NCI-H1092 (cell line): Measurements from ENCODE around the gene RALGAPA2.
A peak's percentile ranks its signal among the peaks of the same experiment; 100 is the strongest.

ENCODE experiments used
- DNase-seq: peaks from one replicate; lab custom pipeline; 2025; lab: John Stamatoyannopoulos, UW

RALGAPA2 gene

DNA sequence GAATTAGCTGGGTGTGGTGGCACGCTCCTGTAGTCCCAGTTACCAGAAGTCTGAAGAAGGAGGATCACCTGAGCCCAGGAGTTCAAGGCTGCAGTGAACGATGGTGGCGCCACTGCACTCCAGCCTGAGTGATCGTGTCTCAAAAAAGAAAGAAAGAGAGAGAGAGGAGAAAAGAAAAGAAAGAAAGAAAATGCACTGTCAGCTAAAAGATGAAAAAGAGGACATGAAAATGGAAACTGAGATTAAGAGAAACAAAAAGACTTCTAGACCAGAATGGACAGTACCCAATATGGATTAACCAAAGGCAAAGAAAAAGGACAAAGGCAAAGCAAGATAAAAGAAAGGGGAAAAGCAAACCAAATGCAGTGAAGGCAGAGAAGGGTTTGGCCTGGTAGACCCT lies 9.0 kb upstream of the RALGAPA2 start:
- DNase-seq: no peak

DNA sequence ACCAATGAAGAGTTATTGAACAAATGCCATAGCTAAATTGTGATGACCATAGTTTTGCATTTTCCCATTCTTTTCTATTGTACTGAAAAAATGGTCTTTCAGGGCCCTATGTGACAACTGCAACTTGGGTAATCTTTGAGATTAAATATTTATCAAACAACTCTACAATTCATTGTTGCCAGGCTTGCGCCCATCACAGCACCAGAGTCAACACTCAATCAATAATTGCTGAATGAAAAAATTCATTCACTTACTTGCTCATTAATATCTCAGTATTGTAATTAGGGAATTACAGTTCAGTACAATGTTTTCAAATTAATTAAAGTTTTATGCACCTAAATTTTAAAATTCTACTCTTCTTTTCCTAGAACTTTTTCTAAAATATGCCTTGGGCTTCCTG lies 7.7 kb upstream of the RALGAPA2 start:
- no peak for DNase-seq

- no peak for DNase-seq
Measured at GRCh38 chr20:20719411-20719810, 7.0 kb upstream of the RALGAPA2 start.

DNA sequence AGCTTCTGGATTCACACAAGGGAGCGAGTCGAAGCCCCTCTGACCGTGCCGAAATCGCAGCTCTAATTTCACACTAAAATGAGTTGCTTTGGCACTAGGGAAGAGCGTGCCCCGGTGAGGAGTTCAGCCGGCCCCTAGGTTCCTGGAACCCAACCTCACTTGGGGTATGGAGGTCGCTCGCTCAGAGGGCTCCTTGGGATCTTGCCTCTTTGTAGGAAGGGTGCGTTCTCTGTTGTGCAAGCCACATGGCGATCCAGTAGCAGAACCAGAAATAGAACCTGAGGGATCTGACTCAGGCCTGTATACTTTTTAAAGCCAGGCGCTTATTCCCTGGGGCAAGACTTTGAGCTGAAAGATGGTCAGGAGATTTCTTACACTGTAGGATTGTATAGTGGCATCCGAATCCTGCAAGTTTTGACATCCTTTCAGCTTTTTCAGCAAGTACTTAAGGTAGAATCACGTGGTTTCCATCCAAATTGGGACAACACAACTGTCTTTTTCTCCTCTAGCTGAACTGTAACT lies 861 bp upstream of the RALGAPA2 start:
- no peak for DNase-seq

DNA sequence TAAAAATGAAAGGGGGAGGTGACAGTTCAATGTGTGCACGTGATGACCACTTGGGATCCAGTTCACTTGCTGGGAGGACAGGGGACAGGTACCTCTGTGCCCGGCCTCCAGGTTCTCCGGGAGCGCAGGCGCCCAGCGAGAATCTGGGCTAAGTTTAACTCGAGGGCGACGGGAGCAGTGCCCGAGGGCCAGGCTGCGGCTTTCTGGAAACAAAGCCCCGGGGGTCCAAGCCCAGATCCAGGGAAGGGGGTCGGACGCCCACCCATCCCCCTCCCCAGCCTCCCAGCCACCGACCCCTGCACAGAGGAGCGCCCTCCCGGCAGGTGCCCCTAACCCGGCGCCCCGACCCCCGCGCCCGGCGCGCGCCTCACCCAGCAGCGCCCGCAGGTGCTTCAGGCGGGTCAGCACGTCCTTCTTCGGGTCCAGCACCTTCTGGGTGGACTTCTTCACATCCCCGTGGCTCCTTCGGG lies 405 bp downstream of the RALGAPA2 start:
- DNase-seq: peak; percentile 47

- no peak for DNase-seq
Measured at GRCh38 chr20:20711413-20711812, 1.0 kb downstream of the RALGAPA2 start.

- no peak for DNase-seq
Measured at GRCh38 chr20:20710443-20711315, 1.8 kb downstream of the RALGAPA2 start.

GRCh38 chr20:20709887-20710286 lies 2.6 kb downstream of the RALGAPA2 start:
- no peak for DNase-seq

GRCh38 chr20:20706285-20706684 lies 6.2 kb downstream of the RALGAPA2 start:
- no peak for DNase-seq

DNA sequence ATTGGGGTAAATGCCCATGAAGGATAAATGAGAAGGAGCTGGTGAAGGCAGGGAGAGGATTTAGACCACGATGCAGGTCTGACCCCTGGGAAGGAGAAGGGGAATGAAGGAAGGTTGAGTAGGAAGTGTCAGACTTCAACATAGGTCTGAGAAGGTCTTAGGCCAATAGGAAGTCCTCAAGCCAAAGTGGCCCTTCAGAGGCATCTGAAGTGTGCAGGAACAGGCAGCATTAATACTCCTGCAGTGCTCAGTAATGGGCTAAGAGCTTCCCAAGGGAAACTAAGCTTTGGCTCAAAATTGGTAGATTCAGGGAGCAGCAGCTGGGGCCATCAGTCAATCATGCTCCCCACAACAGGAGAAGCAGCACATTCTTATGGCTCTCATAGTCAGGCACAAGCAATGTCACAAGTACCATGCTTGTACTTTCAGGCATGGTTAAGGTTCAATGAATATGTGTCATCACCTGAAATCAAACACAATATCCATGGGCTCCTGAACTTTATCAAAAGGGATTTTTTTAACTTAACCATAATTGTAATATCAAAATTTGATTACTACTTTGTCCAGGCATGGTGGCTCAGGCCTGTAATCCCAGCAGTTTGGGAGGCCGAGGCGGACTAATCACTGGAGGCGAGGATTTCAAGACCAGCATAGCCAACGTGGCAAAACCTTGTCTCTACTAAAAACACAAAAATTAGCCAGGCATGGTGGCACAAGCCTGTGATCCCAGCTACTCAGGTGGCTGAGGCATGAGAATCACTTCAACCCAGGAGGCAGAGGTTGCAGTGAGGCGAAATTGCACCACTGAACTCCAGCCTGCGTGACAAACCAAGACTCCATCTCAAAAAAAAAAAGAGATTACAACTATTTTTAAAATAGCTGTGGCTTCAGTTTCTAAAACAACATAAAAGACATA lies 9.9 kb downstream of the RALGAPA2 start:
- DNase-seq: no peak

- DNase-seq: no peak
Measured at GRCh38 chr20:20699917-20700316, 12.5 kb downstream of the RALGAPA2 start.

- no peak for DNase-seq
Measured at GRCh38 chr20:20699144-20699543, 13.3 kb downstream of the RALGAPA2 start.

GRCh38 chr20:20697325-20697845 lies 15.1 kb downstream of the RALGAPA2 start:
- DNase-seq: no peak

DNA sequence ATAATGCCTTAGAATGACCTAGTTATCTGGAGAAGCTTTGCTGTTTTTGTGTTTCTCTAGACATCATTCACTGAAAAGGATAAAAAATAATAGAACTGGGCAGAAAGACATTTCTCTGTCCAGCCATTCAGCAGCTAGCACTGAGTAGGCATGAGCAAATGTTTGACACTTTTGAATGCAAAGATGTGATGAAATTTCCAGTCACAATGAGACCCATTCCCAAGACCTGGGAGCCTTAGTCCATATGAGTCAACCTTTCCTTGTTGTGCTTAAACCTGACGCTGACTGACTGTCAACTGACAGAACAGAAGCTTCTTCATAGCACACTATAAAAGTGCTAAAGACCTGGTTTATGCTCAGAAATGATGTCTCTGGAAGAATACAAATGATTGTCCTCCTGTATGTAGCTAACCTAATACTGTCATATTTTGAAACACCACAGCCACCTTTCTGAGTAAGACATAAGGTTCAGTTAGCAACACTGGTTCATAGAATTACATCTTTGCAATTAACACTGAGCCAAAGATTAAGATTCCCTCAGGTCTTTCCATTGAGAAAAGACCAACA lies 17.1 kb downstream of the RALGAPA2 start:
- DNase-seq: no peak

GRCh38 chr20:20694591-20694990 lies 17.9 kb downstream of the RALGAPA2 start:
- DNase-seq: no peak

GRCh38 chr20:20692587-20692986 lies 19.9 kb downstream of the RALGAPA2 start:
- no peak for DNase-seq

- DNase-seq: no peak
Measured at GRCh38 chr20:20691477-20692235, 20.8 kb downstream of the RALGAPA2 start.

- no peak for DNase-seq
Measured at GRCh38 chr20:20690676-20691476, 21.6 kb downstream of the RALGAPA2 start.

GRCh38 chr20:20687319-20687718 lies 25.1 kb downstream of the RALGAPA2 start:
- DNase-seq: no peak

DNA sequence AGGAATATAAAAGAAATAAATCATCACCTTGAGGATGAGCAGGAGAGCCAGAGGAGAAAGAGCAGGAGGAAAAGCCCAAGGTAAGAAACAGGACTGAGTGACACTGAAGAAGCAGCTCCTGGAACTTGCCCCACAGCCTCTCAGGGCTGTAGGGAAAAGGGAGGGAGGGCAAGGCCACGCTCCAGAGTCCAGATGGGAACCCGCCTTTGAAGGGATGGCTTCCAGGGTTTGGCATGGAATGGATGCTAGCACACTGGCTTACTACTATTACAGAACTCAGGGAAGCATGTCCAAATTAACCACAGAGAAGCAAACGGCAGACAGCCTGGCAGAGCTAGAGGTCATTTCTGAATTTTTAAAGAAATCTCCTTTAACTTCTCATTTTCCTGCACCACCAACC lies 26.8 kb downstream of the RALGAPA2 start:
- DNase-seq: no peak
